GM12878 (cell line): ENCODE measurements around the gene ZNF764. TPM values are rescaled to one million over a fixed set of nuclear protein-coding genes. Genes with fewer than 3 reads are reported as not detected.

Experiments
- ATAC-seq: fragments of 200-7000 bp; cut with Tn5 transposase; 3 replicates; pipeline ENCODE4 v1.9.1; 2020; ENCODE audit warnings: mild to moderate bottlenecking, moderate library complexity
- BruUV-seq: library from RNA; stranded (reverse); fragments of 400-500 nt; replicated peaks from 2 replicates; lab custom pipeline; 2021; lab: Mats Ljungman, UMichigan
- CTCF ChIA-PET: fragments of 300-600 bp; sonication (Branson Sonifier 250); formaldehyde crosslinking; extraction: SDS; loops from one replicate; lab custom pipeline; 2021; ENCODE audit warnings: inconsistent platforms; lab: Yijun Ruan, JAX
- POLR2A ChIA-PET: fragments of 350-600 bp; formaldehyde crosslinking; extraction: SDS; loops from one replicate; lab custom pipeline; 2021; ENCODE audit warnings: inconsistent platforms; lab: Charles Lee
- RAD21 ChIA-PET: fragments of 300-600 bp; sonication (Branson Sonifier 250); formaldehyde crosslinking; loops from one replicate; lab custom pipeline; 2023; ENCODE audit warnings: antibody characterized with exemption; ENCODE audit not compliant: unreplicated experiment; lab: Charles Lee
- SMC1A ChIA-PET: fragments of 300-600 bp; sonication (Branson Sonifier 250); formaldehyde crosslinking; loops from one replicate; lab custom pipeline; 2023; ENCODE audit not compliant: unreplicated experiment, uncharacterized antibody; lab: Charles Lee
- DNase-seq: peaks from one replicate; pipeline ENCODE4 v3.0.0-alpha.2; 2011; ENCODE audit warnings: low read depth, low spot score
- FAIRE-seq: peaks from 3 replicates; lab custom pipeline; 2011; peaks lifted over from hg19 to GRCh38; lab: Jason Lieb, UNC
- H2AFZ ChIP-seq: 2 replicates; pipeline ENCODE4 v1.6.0; 2011; ENCODE audit warnings: low read depth, low read length, control low read depth; ENCODE audit not compliant: control insufficient read depth
- H3K27ac ChIP-seq: 2 replicates; pipeline ENCODE4 v1.5.1; 2011; ENCODE audit warnings: control low read depth; ENCODE audit not compliant: control insufficient read depth, insufficient read depth
- H3K27me3 ChIP-seq, 2 experiments: replicated peaks in 1 of 2; 2 replicates each; pipeline versions ENCODE4 v1.6.0 to v1.6.1; 2011; ENCODE audit warnings: low read length in 1 of 2; ENCODE audit not compliant: control insufficient read depth in 2 of 2, insufficient read depth in 2 of 2
- H3K36me3 ChIP-seq, 2 experiments: 2 replicates each; pipeline ENCODE4 v1.5.1; 2011; ENCODE audit warnings: low read length in 1 of 2; ENCODE audit not compliant: control insufficient read depth in 2 of 2, insufficient read depth in 2 of 2
- H3K4me1 ChIP-seq: 2 replicates; pipeline ENCODE4 v1.6.1; 2011; ENCODE audit warnings: mild to moderate bottlenecking, low read length, moderate library complexity, mixed read lengths; ENCODE audit not compliant: control insufficient read depth, insufficient read depth
- H3K4me2 ChIP-seq: 2 replicates; pipeline ENCODE4 v1.6.0; 2011; ENCODE audit warnings: control low read depth; ENCODE audit not compliant: control insufficient read depth, insufficient read depth
- H3K4me3 ChIP-seq: fragments of 200-600 bp; sonication (generic); 2 replicates; pipeline ENCODE4 v1.5.1; 2016
- H3K79me2 ChIP-seq: 2 replicates; pipeline ENCODE4 v1.6.0; 2011; ENCODE audit warnings: low read length; ENCODE audit not compliant: control insufficient read depth, insufficient read depth
- H3K9ac ChIP-seq: 2 replicates; pipeline ENCODE4 v1.8.0; 2011; ENCODE audit warnings: low read length, control low read depth, mixed read lengths; ENCODE audit not compliant: control insufficient read depth, insufficient read depth
- H3K9me3 ChIP-seq: replicated peaks from 3 replicates; pipeline ENCODE4 v1.5.1; 2011; ENCODE audit warnings: mild to moderate bottlenecking, low read length; ENCODE audit not compliant: control insufficient read depth, insufficient read depth
- H4K20me1 ChIP-seq: 2 replicates; pipeline ENCODE4 v1.6.0; 2011; ENCODE audit not compliant: control insufficient read depth, insufficient read depth
- BHLHE40 ChIP-seq, 2 experiments: fragments of 450-650 bp in 1 of 2; IDR thresholded peaks; 2 replicates each; pipeline ENCODE4 v1.6.1; 2011 to 2017; ENCODE audit warnings: low read depth in 2 of 2, borderline replicate concordance in 1 of 2, improper control_type of control experiment in 1 of 2, low read length in 1 of 2, mild to moderate bottlenecking in 1 of 2
- BRCA1 ChIP-seq: IDR thresholded peaks from 2 replicates; pipeline ENCODE4 v1.6.1; 2011; ENCODE audit warnings: low read depth, low read length, improper control_type of control experiment
- FOXM1 ChIP-seq: IDR thresholded peaks from 2 replicates; pipeline ENCODE4 v1.6.1; 2012; ENCODE audit warnings: low read depth, mild to moderate bottlenecking, inconsistent platforms, low read length, moderate library complexity
- GATAD2B ChIP-seq: fragments of 450-650 bp; conservative IDR thresholded peaks from 2 replicates; pipeline ENCODE4 v1.6.1; 2017; ENCODE audit warnings: low read depth, mild to moderate bottlenecking, moderate library complexity
- NR2F1 ChIP-seq: fragments of 450-650 bp; conservative IDR thresholded peaks from 2 replicates; pipeline ENCODE4 v1.6.1; 2017; ENCODE audit warnings: mild to moderate bottlenecking
- RBBP5 ChIP-seq: fragments of 200-600 bp; sonication (generic); conservative IDR thresholded peaks from 2 replicates; pipeline ENCODE4 v1.6.1; 2016
- SMAD1 ChIP-seq: fragments of 450-650 bp; IDR thresholded peaks from 2 replicates; pipeline ENCODE4 v1.6.1; 2018; ENCODE audit warnings: mild to moderate bottlenecking, low read depth; ENCODE audit not compliant: partially characterized antibody
- ZNF274 ChIP-seq: IDR thresholded peaks from one replicate; pipeline ENCODE4 v1.8.0; 2011; ENCODE audit not compliant: insufficient read length, insufficient read depth
- WGBS: methylation state at CpG from one replicate; pipeline ENCODE4 v1.1.6; 2016; ENCODE audit warnings: low lambda C conversion rate; ENCODE audit not compliant: insufficient replicate concordance, insufficient coverage; ENCODE audit errors: missing lambda C conversion rate; 5-methylcytosine and 5-hydroxymethylcytosine counted together
- in situ Hi-C: fragments of 300-500 bp; cut with MboI; formaldehyde crosslinking; loops from 9 replicates; pipeline ENCODE4 v1.14.3; 2018; ENCODE audit warnings: mixed read lengths
- intact Hi-C: fragments of 100-400 bp; cut with micrococcal nuclease; formaldehyde crosslinking; loops from one replicate; pipeline ENCODE4 v1.14.2; 2022; ENCODE audit not compliant: unreplicated experiment
- polyA plus RNA-seq, 11 experiments: library from polyadenylated mRNA; depleted of rRNA in 4 of 11; unstranded in 6 of 11; stranded (reverse) in 5 of 11; fragments of >200 nt; fragmentation: Nextera tagmentation in 4 of 11; fragmentation: Illumina TruSeq in 1 of 11; extraction: Ambion mirVana in 4 of 11; extraction: Trizol in 1 of 11; gene quantifications; 1 replicate in 1 of 11; 2 replicates in 10 of 11; pipeline versions ENCODE4 v1.2.1 to v1.2.3, GENCODE V29; 2011 to 2016; ENCODE audit warnings: inconsistent platforms in 2 of 11, missing spikeins in 2 of 11, low read depth in 1 of 11
- total RNA-seq, 4 experiments: library from RNA; depleted of rRNA in 3 of 4; stranded (reverse); fragments of >200 nt in 3 of 4; fragmentation: Illumina TruSeq in 1 of 4; extraction: Trizol in 1 of 4; gene quantifications; 2 replicates each; pipeline versions ENCODE4 v1.2.1 to v1.2.3, GENCODE V29; 2013 to 2021
- TF ChIP-seq, protein P1 (sequence below): fragments of 450-650 bp; IDR thresholded peaks from 2 replicates; pipeline ENCODE4 v1.6.1; 2017; ENCODE audit warnings: mild to moderate bottlenecking, low read depth, inconsistent platforms; ENCODE audit not compliant: poor library complexity, severe bottlenecking
- TF ChIP-seq, protein P2 (sequence below): fragments of 450-650 bp; IDR thresholded peaks from 2 replicates; pipeline ENCODE4 v1.6.1; 2018; ENCODE audit warnings: mild to moderate bottlenecking, low read depth, moderate library complexity; ENCODE audit not compliant: partially characterized antibody
- TF ChIP-seq, protein P3 (sequence below): IDR thresholded peaks from 2 replicates; pipeline ENCODE4 v1.6.1; 2011; ENCODE audit warnings: low read depth, low read length, improper control_type of control experiment, borderline replicate concordance

ZNF764 gene
- total and polyA plus RNA-seq, 10 of the 15 experiments (the other 5 are each of a cell fraction or from before 2014, with no cell fraction given): 0.61 to 11.9 (median 3.8) TPM

DNA sequence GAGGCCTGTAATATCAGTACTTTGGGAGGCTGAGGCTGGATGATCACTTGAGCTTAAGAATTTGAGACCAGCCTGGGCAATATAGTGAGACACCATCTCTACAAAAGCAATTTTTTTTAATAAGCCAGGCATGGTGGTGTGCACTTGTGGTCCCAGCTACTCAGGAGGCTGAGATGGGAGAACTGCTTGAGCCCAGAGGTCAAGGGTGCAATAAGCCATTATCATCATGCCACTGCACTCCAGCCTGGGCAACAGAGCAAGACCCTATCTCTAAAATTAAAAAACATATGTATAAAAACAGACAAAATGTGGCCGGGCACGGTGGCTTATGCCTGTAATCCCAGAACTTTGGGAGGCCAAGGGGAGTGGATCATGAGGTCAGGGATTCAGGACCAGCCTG, 30.5 kb upstream of the ZNF764 start:
- Histone ChIP-seq H3K4me3 (no peak overlapping the region), H3K4me2 (no peak overlapping the region), H3K9ac (no peak overlapping the region), H3K36me3 (no peaks in the 10 kb centered on the region; a peak in 1 of 4 replicates), H3K9me3 (no peaks in the 10 kb centered on the region)
- FAIRE-seq: no peak
- in situ Hi-C loops: no loop called here
- WGBS: 100% methylated on average over 2 of the region's 2 CpGs
- ChIA-PET RAD21 (no interaction called here), SMC1A (no interaction called here)
- TF ChIP-seq, protein P1, sequence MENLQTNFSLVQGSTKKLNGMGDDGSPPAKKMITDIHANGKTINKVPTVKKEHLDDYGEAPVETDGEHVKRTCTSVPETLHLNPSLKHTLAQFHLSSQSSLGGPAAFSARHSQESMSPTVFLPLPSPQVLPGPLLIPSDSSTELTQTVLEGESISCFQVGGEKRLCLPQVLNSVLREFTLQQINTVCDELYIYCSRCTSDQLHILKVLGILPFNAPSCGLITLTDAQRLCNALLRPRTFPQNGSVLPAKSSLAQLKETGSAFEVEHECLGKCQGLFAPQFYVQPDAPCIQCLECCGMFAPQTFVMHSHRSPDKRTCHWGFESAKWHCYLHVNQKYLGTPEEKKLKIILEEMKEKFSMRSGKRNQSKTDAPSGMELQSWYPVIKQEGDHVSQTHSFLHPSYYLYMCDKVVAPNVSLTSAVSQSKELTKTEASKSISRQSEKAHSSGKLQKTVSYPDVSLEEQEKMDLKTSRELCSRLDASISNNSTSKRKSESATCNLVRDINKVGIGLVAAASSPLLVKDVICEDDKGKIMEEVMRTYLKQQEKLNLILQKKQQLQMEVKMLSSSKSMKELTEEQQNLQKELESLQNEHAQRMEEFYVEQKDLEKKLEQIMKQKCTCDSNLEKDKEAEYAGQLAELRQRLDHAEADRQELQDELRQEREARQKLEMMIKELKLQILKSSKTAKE: no peak
- no peak for TF ChIP-seq RBBP5
- TF ChIP-seq, protein P2, sequence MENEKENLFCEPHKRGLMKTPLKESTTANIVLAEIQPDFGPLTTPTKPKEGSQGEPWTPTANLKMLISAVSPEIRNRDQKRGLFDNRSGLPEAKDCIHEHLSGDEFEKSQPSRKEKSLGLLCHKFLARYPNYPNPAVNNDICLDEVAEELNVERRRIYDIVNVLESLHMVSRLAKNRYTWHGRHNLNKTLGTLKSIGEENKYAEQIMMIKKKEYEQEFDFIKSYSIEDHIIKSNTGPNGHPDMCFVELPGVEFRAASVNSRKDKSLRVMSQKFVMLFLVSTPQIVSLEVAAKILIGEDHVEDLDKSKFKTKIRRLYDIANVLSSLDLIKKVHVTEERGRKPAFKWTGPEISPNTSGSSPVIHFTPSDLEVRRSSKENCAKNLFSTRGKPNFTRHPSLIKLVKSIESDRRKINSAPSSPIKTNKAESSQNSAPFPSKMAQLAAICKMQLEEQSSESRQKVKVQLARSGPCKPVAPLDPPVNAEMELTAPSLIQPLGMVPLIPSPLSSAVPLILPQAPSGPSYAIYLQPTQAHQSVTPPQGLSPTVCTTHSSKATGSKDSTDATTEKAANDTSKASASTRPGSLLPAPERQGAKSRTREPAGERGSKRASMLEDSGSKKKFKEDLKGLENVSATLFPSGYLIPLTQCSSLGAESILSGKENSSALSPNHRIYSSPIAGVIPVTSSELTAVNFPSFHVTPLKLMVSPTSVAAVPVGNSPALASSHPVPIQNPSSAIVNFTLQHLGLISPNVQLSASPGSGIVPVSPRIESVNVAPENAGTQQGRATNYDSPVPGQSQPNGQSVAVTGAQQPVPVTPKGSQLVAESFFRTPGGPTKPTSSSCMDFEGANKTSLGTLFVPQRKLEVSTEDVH: no peak
- no peak for TF ChIP-seq SMAD1
- no peak for TF ChIP-seq ZNF274
- TF ChIP-seq, protein P3, sequence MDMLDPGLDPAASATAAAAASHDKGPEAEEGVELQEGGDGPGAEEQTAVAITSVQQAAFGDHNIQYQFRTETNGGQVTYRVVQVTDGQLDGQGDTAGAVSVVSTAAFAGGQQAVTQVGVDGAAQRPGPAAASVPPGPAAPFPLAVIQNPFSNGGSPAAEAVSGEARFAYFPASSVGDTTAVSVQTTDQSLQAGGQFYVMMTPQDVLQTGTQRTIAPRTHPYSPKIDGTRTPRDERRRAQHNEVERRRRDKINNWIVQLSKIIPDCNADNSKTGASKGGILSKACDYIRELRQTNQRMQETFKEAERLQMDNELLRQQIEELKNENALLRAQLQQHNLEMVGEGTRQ: no peak
- TF ChIP-seq GATAD2B: no peak
- no peak for TF ChIP-seq BRCA1
- no peak for TF ChIP-seq FOXM1
- no peak for TF ChIP-seq NR2F1
- TF ChIP-seq BHLHE40 (IDR thresholded peaks at IDR 0.05; ENCODE audit: borderline replicate concordance in 1 of 2, low read depth in 2 of 2, low read length in 1 of 2): no peak
- TF ChIP-seq, all 136 proteins: peak for 0
- Histone ChIP-seq H3K4me1 (0 out of 2 replicates have a peak, but pooled peaks cover 3% of the 10 kb centered on the region), H4K20me1 (no peaks in the 10 kb centered on the region), H3K27ac (no peak overlapping the region), H3K79me2 (peaks cover 26% of the 10 kb centered on the region), H2AFZ (no peak overlapping the region), H3K27me3 (no peaks in the 10 kb centered on the region)
- intact Hi-C loops: no loop called here
- ChIA-PET POLR2A (interaction anchor here (0.6 kb wide), 1 partner anchor 20 kb away, joined by 8 read pairs; no protein-coding TSS in a partner anchor), CTCF (interaction anchor here (0.8 to 5.1 kb wide), 3 partner anchors 10 to 140 kb away, joined by 3 to 29 read pairs (median 4); no protein-coding TSS in a partner anchor)
- BruUV-seq: no TSS peak
- ATAC-seq: no peak
- no peak for DNase-seq
